HG02852 (cell line): ENCODE results near the gene SELENOI.

Source experiments
- ATAC-seq: cut with Tn5 transposase; IDR thresholded peaks from one replicate; pipeline ENCODE4 v1.9.1; 2021; ENCODE audit warnings: mild to moderate bottlenecking, moderate library complexity; ENCODE audit not compliant: unreplicated experiment

The SELENOI gene

DNA sequence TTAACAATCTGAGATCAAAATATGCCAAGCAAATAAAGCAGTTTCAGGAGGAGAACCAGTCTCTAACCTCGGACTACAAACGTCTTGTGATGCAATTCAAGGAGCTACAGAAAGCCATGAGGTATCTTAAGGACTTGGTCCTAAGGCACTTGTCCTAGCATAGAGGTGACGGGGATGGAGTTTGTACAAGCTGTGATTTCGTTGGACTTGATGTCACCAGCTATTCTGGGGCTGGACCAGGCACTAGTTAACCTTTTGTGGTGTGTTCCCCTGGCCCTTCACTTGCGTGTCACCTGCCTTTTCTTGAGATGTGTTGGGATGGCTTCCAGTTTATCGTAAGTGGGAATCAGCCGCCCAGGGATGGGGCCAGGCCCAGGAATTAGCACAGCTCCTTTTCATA is 98.3 kb downstream of the SELENOI start:
- ATAC-seq, result no peak
